Mucosa of rectum (tissue), 2 donors: Measurements from ENCODE around the gene POP4.
A peak's percentile ranks its signal among the peaks of the same experiment; 100 is the strongest.

Source experiments
- H3K27ac ChIP-seq, 2 donors: one replicate each; pipeline ENCODE4 v1.7.0; 2013; ENCODE audit warnings: inconsistent platforms in 2 of 2, low read depth in 2 of 2, low read length in 2 of 2
- H3K27me3 ChIP-seq, 2 donors: one replicate each; pipeline ENCODE4 v1.7.0; 2013; ENCODE audit warnings: low read length in 2 of 2; ENCODE audit not compliant: control insufficient read depth in 2 of 2, insufficient read depth in 2 of 2
- H3K36me3 ChIP-seq, 2 donors: one replicate each; pipeline ENCODE4 v1.7.0; 2013; ENCODE audit warnings: low read length in 2 of 2; ENCODE audit not compliant: control insufficient read depth in 2 of 2, insufficient read depth in 2 of 2
- H3K4me1 ChIP-seq, 2 donors: one replicate each; pipeline ENCODE4 v1.7.0; 2013; ENCODE audit warnings: low read length in 2 of 2, mild to moderate bottlenecking in 1 of 2; ENCODE audit not compliant: control insufficient read depth in 2 of 2, insufficient read depth in 2 of 2
- H3K4me3 ChIP-seq, 2 donors: one replicate each; pipeline ENCODE4 v1.7.0; 2013; ENCODE audit warnings: low read length in 2 of 2
- H3K9ac ChIP-seq, 2 donors: one replicate each; pipeline ENCODE4 v1.7.0; 2013; ENCODE audit warnings: low read length in 2 of 2, low read depth in 1 of 2, mild to moderate bottlenecking in 1 of 2
- H3K9me3 ChIP-seq, 2 donors: one replicate each; pipeline ENCODE4 v1.7.0; 2013; ENCODE audit warnings: low read length in 2 of 2; ENCODE audit not compliant: control insufficient read depth in 2 of 2
- donor health status: healthy.
- donor health status: Normal muscosa, but diverticular disease.

The POP4 gene

DNA sequence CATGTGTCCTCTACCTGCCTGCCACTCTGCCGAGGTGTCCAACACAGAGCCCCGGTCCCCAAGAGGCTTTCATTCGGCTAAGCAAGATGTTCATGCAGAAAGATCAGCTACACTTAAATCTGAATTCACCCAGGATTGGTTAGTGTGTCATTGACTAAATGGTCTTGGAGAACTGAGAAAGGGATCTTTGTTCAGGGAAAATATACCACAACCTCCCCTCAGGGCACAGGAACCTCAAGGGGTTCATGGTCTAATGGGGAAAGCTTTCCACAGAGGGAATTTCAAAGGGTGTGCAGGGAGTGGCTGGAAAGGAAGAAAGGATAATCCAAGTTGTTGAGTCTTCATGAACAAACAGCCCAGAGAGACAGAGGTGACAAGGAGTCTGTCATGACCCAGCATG is 14.4 kb upstream of the POP4 start:
- Histone ChIP-seq H3K27me3 (peaks cover 0 to 20% of the 10 kb centered on the region in 2 donors), H3K9ac (no peak overlapping the region), H3K27ac (no peak overlapping the region), H3K9me3 (no peaks in the 10 kb centered on the region), H3K4me3 (no peak overlapping the region), H3K36me3 (no peaks in the 10 kb centered on the region), H3K4me1 (no peaks in the 10 kb centered on the region)

DNA sequence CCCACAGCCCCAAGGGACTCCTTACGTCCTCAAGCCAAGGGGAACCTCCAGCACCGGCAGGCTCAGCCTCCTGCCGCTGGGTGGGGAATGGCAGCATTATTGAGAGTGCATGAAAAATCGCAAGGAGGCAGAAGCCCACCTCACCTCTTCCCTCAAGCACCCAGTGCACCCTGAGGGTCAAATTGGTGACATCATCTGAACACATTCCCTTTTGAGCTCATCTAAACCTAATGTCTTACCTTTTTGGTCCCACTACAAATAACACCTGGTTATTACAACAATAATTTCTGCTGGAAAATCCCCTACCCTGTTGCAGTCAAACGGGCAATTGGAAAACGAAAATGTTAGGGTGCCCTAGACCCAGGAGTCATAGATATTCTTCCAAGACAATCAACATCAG is 12.2 kb upstream of the POP4 start:
- Histone ChIP-seq H3K4me1 (no peaks in the 10 kb centered on the region), H3K9ac (no peak overlapping the region), H3K27ac (no peak overlapping the region), H3K27me3 (peaks cover 0 to 19% of the 10 kb centered on the region in 2 donors), H3K9me3 (no peaks in the 10 kb centered on the region), H3K4me3 (no peak overlapping the region), H3K36me3 (no peaks in the 10 kb centered on the region)

DNA sequence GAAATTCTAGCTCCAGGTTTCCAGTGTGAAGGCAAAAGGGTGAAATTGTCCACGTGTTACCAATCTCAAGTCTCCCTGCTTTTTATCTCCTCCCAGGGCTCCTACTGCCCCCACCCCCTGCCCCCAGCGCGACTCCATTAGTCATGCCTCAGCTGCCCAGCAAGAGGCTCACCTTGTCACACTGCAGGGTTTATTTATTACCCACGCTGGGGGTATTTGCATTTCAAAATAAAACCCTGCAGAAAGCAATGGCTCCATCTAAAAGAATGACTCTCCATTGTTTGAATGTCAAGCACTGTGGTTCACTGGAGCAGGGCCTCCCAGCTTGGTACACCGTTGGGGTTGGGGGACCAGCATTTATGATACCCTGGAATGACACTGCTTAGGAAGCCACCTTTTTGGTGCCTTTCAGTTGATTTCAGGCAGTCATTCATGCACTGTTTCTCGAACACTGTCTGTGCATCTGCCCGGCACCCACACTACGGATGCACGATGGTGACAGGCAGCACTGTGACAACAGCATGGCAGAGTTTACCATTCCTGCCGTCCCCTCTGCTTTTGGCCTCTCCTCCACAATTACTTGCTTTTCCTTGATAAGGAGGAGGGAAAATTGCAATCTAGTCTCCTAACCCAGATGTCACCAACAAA is 9.9 kb upstream of the POP4 start:
- H3K4me3 ChIP-seq = no peak overlapping the region

DNA sequence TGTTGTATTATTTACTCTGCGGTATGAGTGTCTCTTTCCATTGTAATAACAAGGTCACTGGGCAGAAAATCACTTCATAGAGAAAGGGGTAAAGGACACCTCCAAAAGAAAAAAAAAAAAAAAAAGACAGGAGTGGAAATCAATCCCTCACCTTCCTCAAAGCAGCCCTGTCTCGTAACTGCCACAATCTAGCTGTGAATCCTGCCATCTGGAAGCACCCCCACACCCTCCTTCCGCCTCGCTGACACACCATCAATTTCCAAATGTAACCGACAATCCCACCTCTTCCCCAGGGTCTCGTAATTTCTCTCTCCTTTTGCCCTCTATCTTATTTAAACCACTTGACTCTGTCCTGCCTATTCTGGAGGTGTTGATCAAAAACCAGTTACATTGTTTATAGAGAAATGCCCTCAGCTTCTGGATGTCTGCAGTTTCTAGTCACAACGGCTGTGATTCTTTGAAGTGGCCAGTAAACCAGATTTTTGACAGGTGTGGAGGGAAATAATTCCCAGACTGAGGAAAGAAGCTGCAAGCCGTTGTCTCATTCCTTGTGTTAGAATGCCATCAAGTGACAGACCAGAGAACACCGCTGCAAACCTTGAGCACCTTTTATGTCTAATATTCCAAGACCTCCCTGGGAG is 9.1 kb upstream of the POP4 start:
- Histone ChIP-seq H3K4me3 (no peak overlapping the region), H3K9me3 (no peaks in the 10 kb centered on the region), H3K36me3 (no peaks in the 10 kb centered on the region), H3K27ac (no peak overlapping the region), H3K9ac (no peak overlapping the region), H3K4me1 (no peaks in the 10 kb centered on the region), H3K27me3 (peaks cover 0 to 19% of the 10 kb centered on the region in 2 donors)

More for the DNA sequence above, 9.9 kb upstream of the POP4 start:
- H3K27ac ChIP-seq = no peak overlapping the region
- H3K27me3 ChIP-seq = peaks cover 0 to 19% of the 10 kb centered on the region in 2 donors
- no peaks in the 10 kb centered on the region for H3K36me3 ChIP-seq
- H3K4me1 ChIP-seq = no peaks in the 10 kb centered on the region
- no peaks in the 10 kb centered on the region for H3K9me3 ChIP-seq
- no peak overlapping the region for H3K9ac ChIP-seq

DNA sequence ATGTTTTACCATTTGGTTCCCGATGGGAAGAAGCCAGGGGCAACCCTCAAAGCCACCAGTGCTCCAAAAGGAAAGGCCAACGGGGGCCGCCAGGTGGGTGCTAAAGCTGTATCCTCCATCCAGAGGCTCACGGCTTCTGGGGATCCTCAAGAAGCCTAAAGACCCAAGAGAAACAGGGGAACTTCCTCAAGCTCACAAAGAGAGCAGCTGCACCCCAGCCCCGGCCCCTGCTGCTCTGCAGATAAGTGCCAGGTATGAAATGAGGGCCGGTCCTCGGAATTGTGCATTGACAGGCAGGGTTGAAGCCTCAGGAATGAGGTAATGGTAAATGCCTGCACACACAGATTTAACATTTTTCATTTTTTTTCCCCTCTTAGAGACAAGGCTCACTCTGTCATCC is 8.0 kb upstream of the POP4 start:
- H3K36me3 ChIP-seq = no peaks in the 10 kb centered on the region
- no peaks in the 10 kb centered on the region for H3K9me3 ChIP-seq
- H3K27ac ChIP-seq = no peak overlapping the region
- no peak overlapping the region for H3K9ac ChIP-seq
- no peaks in the 10 kb centered on the region for H3K4me1 ChIP-seq
- peaks cover 0 to 16% of the 10 kb centered on the region in 2 donors for H3K27me3 ChIP-seq
- no peak overlapping the region for H3K4me3 ChIP-seq

DNA sequence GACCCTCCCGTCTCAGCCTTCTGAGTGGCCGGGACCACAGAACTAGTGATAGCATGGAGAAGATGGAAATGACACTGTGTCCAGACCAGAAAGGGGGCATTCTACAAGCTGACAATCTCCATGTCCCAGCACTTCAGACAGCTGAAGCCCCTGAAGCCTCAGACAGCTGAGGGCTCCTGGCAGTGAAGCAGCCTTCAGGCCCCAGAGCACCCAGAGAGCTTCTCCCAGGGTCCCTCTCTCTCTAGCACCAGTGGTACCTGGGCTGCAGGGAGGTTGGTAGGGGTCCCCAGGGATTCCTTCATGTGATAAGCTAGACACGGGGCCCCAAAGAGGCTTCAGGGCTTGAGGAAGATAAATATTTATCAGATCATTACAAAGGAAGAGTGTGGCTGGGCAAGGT is 7.6 kb upstream of the POP4 start:
- no peak overlapping the region for H3K9ac ChIP-seq
- H3K27me3 ChIP-seq = peaks cover 0 to 16% of the 10 kb centered on the region in 2 donors
- no peaks in the 10 kb centered on the region for H3K36me3 ChIP-seq
- no peak overlapping the region for H3K27ac ChIP-seq
- H3K9me3 ChIP-seq = no peaks in the 10 kb centered on the region
- no peaks in the 10 kb centered on the region for H3K4me1 ChIP-seq
- no peak overlapping the region for H3K4me3 ChIP-seq

DNA sequence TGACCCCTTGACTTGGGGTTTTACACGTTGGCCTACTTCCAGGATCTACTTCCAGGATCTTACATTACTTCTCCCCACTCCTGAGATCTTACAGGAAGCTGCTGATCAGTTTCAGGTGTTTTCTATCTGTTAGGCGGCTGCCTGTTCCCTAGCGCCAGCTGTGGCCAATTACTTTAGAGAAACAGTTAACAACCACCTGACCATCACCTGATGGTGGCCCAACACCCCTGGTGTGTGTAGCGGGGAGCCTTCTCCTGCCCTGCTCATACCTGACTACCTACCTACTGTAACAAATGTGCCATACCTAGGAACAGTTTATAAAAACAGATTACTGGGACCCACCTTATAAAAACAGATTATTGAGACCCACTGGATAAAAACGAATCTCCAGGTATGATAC is 2.8 kb upstream of the POP4 start:
- H3K4me3 ChIP-seq = no peak overlapping the region
- H3K4me1 ChIP-seq = peaks cover 6 to 10% of the 10 kb centered on the region in 2 donors
- no peaks in the 10 kb centered on the region for H3K36me3 ChIP-seq
- no peak overlapping the region for H3K9ac ChIP-seq
- no peaks in the 10 kb centered on the region for H3K9me3 ChIP-seq
- H3K27me3 ChIP-seq = no peaks in the 10 kb centered on the region
- no peak overlapping the region for H3K27ac ChIP-seq

DNA sequence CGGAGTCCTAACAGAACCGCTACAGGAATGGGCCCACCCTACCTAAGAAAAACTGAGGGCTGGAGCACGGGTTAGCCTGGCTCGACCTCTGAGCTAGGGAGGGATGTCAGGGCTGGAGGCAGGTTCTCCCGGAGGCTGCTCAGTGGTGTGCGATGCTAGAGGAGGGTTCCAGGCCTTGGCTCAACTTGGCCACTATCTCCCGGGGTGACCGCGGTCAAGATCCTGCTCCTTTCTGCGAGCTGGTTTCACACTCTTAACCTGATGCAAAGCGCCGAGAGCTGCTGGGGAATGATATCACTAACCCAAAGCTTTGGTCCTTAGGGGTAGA is 301 bp downstream of the POP4 start:
- Histone ChIP-seq H3K4me3 (peak overlapping the region; percentile 97 to 100), H3K27me3 (no peaks in the 10 kb centered on the region), H3K9ac (peak overlapping the region; percentile 98 to 100), H3K9me3 (no peaks in the 10 kb centered on the region), H3K4me1 (peaks cover 6 to 10% of the 10 kb centered on the region in 2 donors), H3K36me3 (peaks cover 13 to 18% of the 10 kb centered on the region in 2 donors), H3K27ac (peak overlapping the region; percentile 93 to 98)

DNA sequence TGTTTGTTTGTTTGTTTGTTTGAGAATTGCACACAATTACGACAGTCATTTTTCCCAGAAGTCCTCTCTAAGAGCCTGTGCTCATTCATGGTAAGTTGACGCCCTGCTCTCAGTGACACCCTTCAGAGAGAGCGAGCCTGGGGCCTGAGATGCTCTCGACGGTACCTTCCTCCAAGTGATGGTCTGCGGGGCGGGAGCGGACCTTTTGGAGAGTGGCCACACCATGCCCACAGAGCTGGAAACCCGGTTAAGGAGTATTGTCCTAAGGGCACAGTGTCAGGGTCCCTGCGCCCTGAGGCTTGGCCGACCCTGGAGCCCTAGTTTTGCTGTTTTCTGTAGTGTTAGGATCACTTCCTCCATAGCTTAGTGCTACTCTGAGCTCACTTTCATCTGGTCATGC is 3.6 kb downstream of the POP4 start:
- no peaks in the 10 kb centered on the region for H3K27me3 ChIP-seq
- H3K36me3 ChIP-seq = peaks cover 42 to 45% of the 10 kb centered on the region in 2 donors
- peaks cover 6 to 10% of the 10 kb centered on the region in 2 donors for H3K4me1 ChIP-seq
- no peak overlapping the region for H3K27ac ChIP-seq
- no peaks in the 10 kb centered on the region for H3K9me3 ChIP-seq
- no peak overlapping the region for H3K9ac ChIP-seq
- no peak overlapping the region for H3K4me3 ChIP-seq

DNA sequence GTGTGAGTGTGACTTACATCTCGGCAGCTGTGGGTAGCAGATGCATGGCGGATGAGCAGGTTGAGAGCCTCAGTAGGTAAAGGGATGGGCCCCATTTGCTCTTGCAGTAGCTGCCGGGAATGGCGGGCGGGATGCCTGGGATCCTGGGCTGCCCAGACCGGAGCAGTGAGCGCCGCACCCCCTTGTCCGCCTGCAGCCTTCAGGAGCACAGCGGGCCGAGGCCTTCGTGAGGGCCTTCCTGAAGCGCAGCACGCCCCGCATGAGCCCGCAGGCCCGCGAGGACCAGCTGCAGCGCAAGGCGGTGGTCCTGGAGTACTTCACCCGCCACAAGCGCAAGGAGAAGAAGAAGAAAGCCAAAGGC is 4.1 kb downstream of the POP4 start:
- no peak overlapping the region for H3K9ac ChIP-seq
- no peak overlapping the region for H3K4me3 ChIP-seq
- H3K36me3 ChIP-seq = peaks cover 45 to 46% of the 10 kb centered on the region in 2 donors
- no peaks in the 10 kb centered on the region for H3K27me3 ChIP-seq
- H3K9me3 ChIP-seq = no peaks in the 10 kb centered on the region
- peaks cover 6 to 8% of the 10 kb centered on the region in 2 donors for H3K4me1 ChIP-seq
- no peak overlapping the region for H3K27ac ChIP-seq
